Tibial nerve (tissue), 4 donors: ENCODE results near the gene PCSK7.

Source experiments
- CTCF ChIP-seq, 5 experiments: fragments of 200-600 bp in 3 of 5; fragments of 450-650 bp in 2 of 5; sonication (generic) in 3 of 5; IDR thresholded peaks; one replicate each; pipeline ENCODE4 v1.5.1; 2016 to 2019; ENCODE audit warnings: antibody characterized with exemption in 5 of 5, mild to moderate bottlenecking in 3 of 5, moderate library complexity in 2 of 5
- EP300 ChIP-seq, 2 donors: sonication (generic); formaldehyde crosslinking; IDR thresholded peaks; one replicate each; pipeline ENCODE4 v1.6.1; 2017; ENCODE audit warnings: antibody characterized with exemption in 2 of 2, mild to moderate bottlenecking in 1 of 2

GRCh38 chr11:117251506-117251905, 19.6 kb upstream of the PCSK7 start:
- no peak for TF ChIP-seq CTCF (IDR thresholded peaks at IDR 0.05)
- no peak for TF ChIP-seq EP300 (IDR thresholded peaks at IDR 0.05)
